HepG2 (cell line): ENCODE measurements around the gene MTMR10. TPM values are rescaled to one million over a fixed set of nuclear protein-coding genes. Genes with fewer than 3 reads are reported as not detected.

ENCODE experiments used
- ATAC-seq: fragments of 200-7000 bp; cut with Tn5 transposase; 3 replicates; pipeline ENCODE4 v1.9.1; 2020; ENCODE audit warnings: mild to moderate bottlenecking, moderate library complexity
- BruUV-seq: library from RNA; stranded (reverse); fragments of 400-500 nt; replicated peaks from 2 replicates; lab custom pipeline; 2021; lab: Mats Ljungman, UMichigan
- CTCF ChIA-PET: fragments of 300-600 bp; formaldehyde crosslinking; extraction: SDS; loops from one replicate; lab custom pipeline; 2021; ENCODE audit warnings: low total read pairs, inconsistent platforms, low intra/inter-chr PET ratio; lab: Yijun Ruan, JAX
- POLR2A ChIA-PET: fragments of 350-600 bp; sonication (Branson Sonifier 250); formaldehyde crosslinking; loops from one replicate; lab custom pipeline; 2020; ENCODE audit warnings: antibody characterized with exemption, inconsistent platforms; lab: Yijun Ruan, JAX
- DNase-seq: peaks from one replicate; pipeline ENCODE4 v3.0.0-alpha.2; 2015; ENCODE audit warnings: low spot score
- FAIRE-seq: peaks from 3 replicates; lab custom pipeline; 2011; peaks lifted over from hg19 to GRCh38; lab: Jason Lieb, UNC
- H2AFZ ChIP-seq: one replicate; pipeline ENCODE4 v1.6.1; 2011; ENCODE audit warnings: low read length, inconsistent platforms
- H3K27ac ChIP-seq: fragments of 300-600 bp; 3 replicates; pipeline ENCODE4 v1.8.0; 2011; ENCODE audit warnings: mixed run types, mild to moderate bottlenecking, mixed read lengths, low read length, inconsistent platforms; ENCODE audit not compliant: insufficient read depth; ENCODE audit errors: extremely low read length
- H3K27me3 ChIP-seq, 2 experiments: fragments of 200-600 bp in 1 of 2; 2 replicates in 1 of 2; 3 replicates in 1 of 2; pipeline versions ENCODE4 v1.6.0 to v1.8.0; 2011; ENCODE audit warnings: low read length in 2 of 2, mild to moderate bottlenecking in 2 of 2, moderate library complexity in 2 of 2, inconsistent platforms in 1 of 2; ENCODE audit not compliant: insufficient read depth in 2 of 2, control insufficient read depth in 1 of 2
- H3K36me3 ChIP-seq, 2 experiments: fragments of 200-600 bp in 1 of 2; replicated peaks in 1 of 2; 2 replicates in 1 of 2; 3 replicates in 1 of 2; pipeline versions ENCODE4 v1.5.1 to v1.8.0; 2011; ENCODE audit warnings: low read length in 2 of 2, inconsistent platforms in 1 of 2; ENCODE audit not compliant: insufficient read depth in 2 of 2, control insufficient read depth in 1 of 2
- H3K4me1 ChIP-seq: 2 replicates; pipeline ENCODE4 v1.5.1; 2012; ENCODE audit warnings: low read length, inconsistent platforms; ENCODE audit not compliant: insufficient read depth
- H3K4me2 ChIP-seq: 2 replicates; pipeline ENCODE4 v1.6.0; 2011; ENCODE audit warnings: low read depth, low read length, inconsistent platforms
- H3K4me3 ChIP-seq, 3 experiments: fragments of 200-600 bp in 1 of 3; sonication (generic), shearing (Covaris generic) in 1 of 3; replicated peaks in 1 of 3; 2 replicates each; pipeline ENCODE4 v1.5.1; 2011 to 2016; ENCODE audit warnings: low read length in 3 of 3, inconsistent platforms in 2 of 3, low read depth in 2 of 3, mild to moderate bottlenecking in 2 of 3, control low read depth in 1 of 3, mixed read lengths in 1 of 3; ENCODE audit not compliant: insufficient read depth in 1 of 3
- H3K79me2 ChIP-seq: one replicate; pipeline ENCODE4 v1.6.1; 2011; ENCODE audit warnings: low read length, inconsistent platforms; ENCODE audit not compliant: insufficient read depth
- H3K9ac ChIP-seq: 2 replicates; pipeline ENCODE4 v1.6.0; 2011; ENCODE audit warnings: mild to moderate bottlenecking, low read depth, low read length, inconsistent platforms; ENCODE audit not compliant: insufficient read depth
- H3K9me3 ChIP-seq: 2 replicates; pipeline ENCODE4 v1.5.1; 2012; ENCODE audit warnings: mild to moderate bottlenecking, low read length
- H4K20me1 ChIP-seq: 2 replicates; pipeline ENCODE4 v1.6.0; 2011; ENCODE audit warnings: inconsistent platforms, mild to moderate bottlenecking, low read length, moderate library complexity; ENCODE audit not compliant: insufficient read depth
- BRCA1 ChIP-seq: sonication (generic); formaldehyde crosslinking; IDR thresholded peaks from 2 replicates; pipeline ENCODE4 v1.4.0; 2020; ENCODE audit warnings: missing genetic modification reagents
- CSRNP1 ChIP-seq: sonication (generic); formaldehyde crosslinking; IDR thresholded peaks from 2 replicates; pipeline ENCODE4 v1.8.1; 2023; ENCODE audit warnings: mild to moderate bottlenecking, missing genetic modification reagents
- DR1 ChIP-seq: sonication (generic); formaldehyde crosslinking; IDR thresholded peaks from 2 replicates; pipeline ENCODE4 v1.8.0; 2021; ENCODE audit warnings: mild to moderate bottlenecking, missing genetic modification reagents, inconsistent platforms
- E2F2 ChIP-seq: sonication (generic); formaldehyde crosslinking; IDR thresholded peaks from 2 replicates; pipeline ENCODE4 v1.4.0; 2020; ENCODE audit warnings: missing genetic modification reagents, borderline replicate concordance
- FOSL1 ChIP-seq: sonication (generic); formaldehyde crosslinking; IDR thresholded peaks from 2 replicates; pipeline ENCODE4 v1.9.0; 2021; ENCODE audit warnings: missing genetic modification reagents, borderline replicate concordance
- FOXO1 ChIP-seq: sonication (generic); formaldehyde crosslinking; IDR thresholded peaks from 2 replicates; pipeline ENCODE4 v1.4.0; 2020; ENCODE audit warnings: missing genetic modification reagents
- HNF4A ChIP-seq: sonication (generic); formaldehyde crosslinking; IDR thresholded peaks from 2 replicates; pipeline ENCODE4 v1.4.0; 2020; ENCODE audit warnings: missing genetic modification reagents
- HNF4G ChIP-seq, 2 experiments: sonication (generic) in 1 of 2; formaldehyde crosslinking in 1 of 2; IDR thresholded peaks; 2 replicates each; pipeline versions ENCODE4 v1.4.0 to v1.6.1; 2011 to 2020; ENCODE audit warnings: borderline replicate concordance in 2 of 2, low read depth in 2 of 2, mild to moderate bottlenecking in 2 of 2, low read length in 1 of 2, missing genetic modification reagents in 1 of 2, moderate library complexity in 1 of 2
- KLF11 ChIP-seq: IDR thresholded peaks from 2 replicates; pipeline ENCODE4 v1.6.1; 2016; ENCODE audit warnings: missing compliant biosample characterization
- MXI1 ChIP-seq: IDR thresholded peaks from 3 replicates; pipeline ENCODE4 v1.6.1; 2012; ENCODE audit warnings: low read depth, low read length, inconsistent platforms, borderline replicate concordance
- NFKB2 ChIP-seq: sonication (generic); formaldehyde crosslinking; IDR thresholded peaks from 2 replicates; pipeline ENCODE4 v1.4.0; 2020; ENCODE audit warnings: missing genetic modification reagents, borderline replicate concordance
- NFYC ChIP-seq: IDR thresholded peaks from 2 replicates; pipeline ENCODE4 v1.6.1; 2016; ENCODE audit warnings: missing genetic modification reagents, missing compliant biosample characterization
- ZFP62 ChIP-seq: sonication (generic); formaldehyde crosslinking; IDR thresholded peaks from 2 replicates; pipeline ENCODE4 v1.4.0; 2020; ENCODE audit warnings: missing genetic modification reagents
- ZFP91 ChIP-seq: sonication (generic); formaldehyde crosslinking; IDR thresholded peaks from 2 replicates; pipeline ENCODE4 v1.9.0; 2022; ENCODE audit warnings: missing genetic modification reagents, mild to moderate bottlenecking, borderline replicate concordance
- ZMYM4 ChIP-seq: sonication (generic); formaldehyde crosslinking; IDR thresholded peaks from 2 replicates; pipeline ENCODE4 v1.8.1; 2023; ENCODE audit warnings: mild to moderate bottlenecking, missing genetic modification reagents
- ZNF253 ChIP-seq: sonication (generic); formaldehyde crosslinking; IDR thresholded peaks from 2 replicates; pipeline ENCODE4 v1.8.0; 2022; ENCODE audit warnings: mild to moderate bottlenecking, missing genetic modification reagents, borderline replicate concordance
- ZNF503 ChIP-seq: sonication (generic); formaldehyde crosslinking; IDR thresholded peaks from 2 replicates; pipeline ENCODE4 v1.4.0; 2020; ENCODE audit warnings: missing genetic modification reagents
- ZNF530 ChIP-seq: sonication (generic); formaldehyde crosslinking; IDR thresholded peaks from 2 replicates; pipeline ENCODE4 v1.5.0; 2020; ENCODE audit warnings: low read depth, mild to moderate bottlenecking, missing genetic modification reagents
- ZNF713 ChIP-seq: sonication (generic); formaldehyde crosslinking; IDR thresholded peaks from 2 replicates; pipeline ENCODE4 v1.4.0; 2020; ENCODE audit warnings: mild to moderate bottlenecking, missing genetic modification reagents
- ZZZ3 ChIP-seq: sonication (generic); formaldehyde crosslinking; IDR thresholded peaks from 2 replicates; pipeline ENCODE4 v1.4.0; 2020; ENCODE audit warnings: missing genetic modification reagents, mild to moderate bottlenecking, borderline replicate concordance
- WGBS: methylation state at CpG from one replicate; pipeline ENCODE4 v1.1.6; 2017; ENCODE audit warnings: low lambda C conversion rate; 5-methylcytosine and 5-hydroxymethylcytosine counted together
- in situ Hi-C: cut with HindIII; loops from 2 replicates; pipeline ENCODE4 v1.10.0; 2017; ENCODE audit warnings: low pct_unique_long_range_greater_than_20kb; ENCODE audit not compliant: extremely low pct_ligation_motif_present
- intact Hi-C: fragments of 100-400 bp; cut with micrococcal nuclease; formaldehyde crosslinking; loops from one replicate; pipeline ENCODE4 v1.10.0; 2022; ENCODE audit not compliant: unreplicated experiment
- polyA plus RNA-seq, 8 experiments: library from polyadenylated mRNA; depleted of rRNA in 3 of 8; stranded (reverse) in 7 of 8; unstranded in 1 of 8; fragments of >200 nt; fragmentation: Illumina TruSeq in 4 of 8; extraction: Trizol in 4 of 8; gene quantifications; 2 replicates each; pipeline versions ENCODE4 v1.2.1 to v1.2.3, GENCODE V29; 2011 to 2016; ENCODE audit warnings: low read depth in 4 of 8, missing spikeins in 1 of 8, mixed read lengths in 1 of 8; ENCODE audit not compliant: insufficient read depth in 1 of 8
- total RNA-seq, 5 experiments: library from RNA; depleted of rRNA; stranded (reverse); fragments of >200 nt; fragmentation: Illumina TruSeq; extraction: Trizol; gene quantifications; 2 replicates each; pipeline ENCODE4 v1.2.3, GENCODE V29; 2016; ENCODE audit warnings: low read depth in 1 of 5

The MTMR10 gene
- total and polyA plus RNA-seq, 2 of the 13 experiments (the other 11 are each of a cell fraction or from before 2014, with no cell fraction given), result 10.2 to 17.4 TPM

- no peak for FAIRE-seq
- no peak overlapping the region for H3K9ac ChIP-seq
- no peaks in the 10 kb centered on the region for H3K36me3 ChIP-seq
- no peak overlapping the region for H3K27ac ChIP-seq
- ATAC-seq, result no peak
- no peak for DNase-seq
- no peak overlapping the region for H2AFZ ChIP-seq
- H3K4me2 ChIP-seq, result no peak overlapping the region
- 32% methylated on average over 3 of the region's 3 CpGs for WGBS
- TF ChIP-seq NFKB2 (CRISPR knock-in tag) (no peak), ZMYM4 (CRISPR knock-in tag) (no peak), HNF4G (IDR thresholded peaks at IDR 0.05; ENCODE audit: borderline replicate concordance, low read depth, low read length) (no peak), HNF4G (CRISPR knock-in tag; IDR thresholded peaks at IDR 0.05; ENCODE audit: borderline replicate concordance, low read depth) (no peak), ZNF713 (CRISPR knock-in tag) (no peak), ZNF503 (CRISPR knock-in tag) (no peak), BRCA1 (CRISPR knock-in tag) (no peak), CSRNP1 (CRISPR knock-in tag) (no peak), MXI1 (no peak), HNF4A (CRISPR knock-in tag) (no peak), FOXO1 (no peak), ZFP62 (CRISPR knock-in tag) (no peak), ZZZ3 (CRISPR knock-in tag) (no peak), ZNF253 (CRISPR knock-in tag) (no peak), E2F2 (no peak), NFYC (CRISPR knock-in tag) (no peak), ZFP91 (no peak), FOSL1 (no peak), KLF11 (CRISPR knock-in tag) (no peak), DR1 (no peak), ZNF530 (CRISPR knock-in tag) (no peak)
- peaks cover 20% of the 10 kb centered on the region for H3K4me1 ChIP-seq
- in situ Hi-C loops (no loop called here), intact Hi-C loops (no loop called here)
- no TSS peak for BruUV-seq
- no peaks in the 10 kb centered on the region for H3K9me3 ChIP-seq
- ChIA-PET CTCF (no interaction called here), POLR2A (no interaction called here)
- no peaks in the 10 kb centered on the region for H3K79me2 ChIP-seq
- H4K20me1 ChIP-seq, result no peaks in the 10 kb centered on the region
- no peak overlapping the region for H3K4me3 ChIP-seq
- no peaks in the 10 kb centered on the region for H3K27me3 ChIP-seq
Observed at GRCh38 chr15:31019986-31020385, 28.6 kb upstream of the MTMR10 start.
